A549 (cell line): Measurements from ENCODE around the gene GAGE12J. TPM values are rescaled to one million over a fixed set of nuclear protein-coding genes. Genes with fewer than 3 reads are reported as not detected.
"Not testable (repeated sequence)": the region's sequence is repeated elsewhere in the genome, so short reads cannot be mapped to it uniquely, and the experiment has no call there.

Experiments
- ATAC-seq, 2 experiments: fragments of 200-7000 bp in 1 of 2; fragments of >200 bp in 1 of 2; cut with Nextera tagmentation in 1 of 2; cut with Tn5 transposase in 1 of 2; 3 replicates each; pipeline versions ENCODE4 v1.8.0 to v1.9.1; 2018 to 2020; ENCODE audit warnings: mild to moderate bottlenecking in 1 of 2, moderate library complexity in 1 of 2
- CTCF ChIA-PET: fragments of 300-600 bp; sonication (Branson Sonifier 250); formaldehyde crosslinking; extraction: SDS; loops from one replicate; lab custom pipeline; 2021; ENCODE audit warnings: antibody characterized with exemption, inconsistent platforms; lab: Yijun Ruan, JAX
- POLR2A ChIA-PET: fragments of 350-600 bp; formaldehyde crosslinking; extraction: SDS; loops from one replicate; lab custom pipeline; 2021; ENCODE audit warnings: antibody characterized with exemption, inconsistent platforms; lab: Yijun Ruan, JAX
- DNase-seq, 2 experiments: peaks; one replicate each; pipeline versions ENCODE4 v3.0.0 to v3.0.0-alpha.2; 2011 to 2016; ENCODE audit warnings: low read depth in 1 of 2, low spot score in 1 of 2
- FAIRE-seq: peaks from 2 replicates; lab custom pipeline; 2011; peaks lifted over from hg19 to GRCh38; lab: Jason Lieb, UNC
- H3K27ac ChIP-seq, 2 experiments: fragments of >200 bp; sonication (Bioruptor Twin); formaldehyde crosslinking; 3 replicates each; pipeline ENCODE4 v1.5.1; 2016 to 2017
- H3K4me1 ChIP-seq: fragments of >200 bp; sonication (Bioruptor Twin); formaldehyde crosslinking; 3 replicates; pipeline ENCODE4 v1.6.1; 2016
- H3K4me2 ChIP-seq: fragments of >200 bp; sonication (Bioruptor Twin); formaldehyde crosslinking; 3 replicates; pipeline ENCODE4 v1.6.1; 2016
- H3K4me3 ChIP-seq: fragments of >200 bp; sonication (Bioruptor Twin); formaldehyde crosslinking; 3 replicates; pipeline ENCODE4 v1.5.1; 2016
- H3K9me3 ChIP-seq: fragments of >200 bp; sonication (Bioruptor Twin); formaldehyde crosslinking; 3 replicates; pipeline ENCODE4 v1.6.1; 2016
- WGBS: methylation state at CpG from one replicate; pipeline ENCODE4 v1.1.6; 2017; ENCODE audit errors: missing lambda C conversion rate; 5-methylcytosine and 5-hydroxymethylcytosine counted together
- polyA plus RNA-seq, 4 experiments: library from polyadenylated mRNA; depleted of rRNA in 3 of 4; stranded (reverse); fragments of >200 nt; fragmentation: RNase III in 1 of 4; extraction: RNeasy Plus Mini Kit Qiagen cat#74134 plus additional on column Dnase treatment in 1 of 4; gene quantifications; 2 replicates in 3 of 4; 3 replicates in 1 of 4; pipeline ENCODE4 v1.2.3, GENCODE V29; 2011 to 2017

The GAGE12J gene
- polyA plus RNA-seq, 2 of the 4 experiments (the other 2 are of a cell fraction): not detected

GRCh38 chrX:49345402-49345801, 23.6 kb downstream of the GAGE12J start:
- WGBS: 39% methylated on average over 9 of the region's 10 CpGs
- H3K4me1 ChIP-seq, FAIRE-seq, POLR2A ChIA-PET, H3K27ac ChIP-seq, H3K9me3 ChIP-seq, H3K4me3 ChIP-seq, H3K4me2 ChIP-seq, CTCF ChIA-PET, ATAC-seq, DNase-seq: not testable (repeated sequence)

GRCh38 chrX:49346150-49346549, 24.3 kb downstream of the GAGE12J start:
- DNase-seq: peak in 1 of 2 experiments; percentile 3
- POLR2A ChIA-PET, ATAC-seq, H3K27ac ChIP-seq, H3K9me3 ChIP-seq, FAIRE-seq, H3K4me1 ChIP-seq, H3K4me2 ChIP-seq, CTCF ChIA-PET, H3K4me3 ChIP-seq: not testable (repeated sequence)
- WGBS: 34% methylated on average over 11 of the region's 11 CpGs

Other genes with a start within 250 kb of the GAGE12J start
- gene PRAF2, start 248.0 kb upstream of the GAGE12J start, polyA plus RNA-seq (2011; rRNA removed): 13.6 and 17.0 TPM in 2 replicates
- 29.9 to 37.7 TPM (median 35.4 TPM) in 3 replicates for gene PRAF2, start 248.0 kb upstream of the GAGE12J start, polyA plus RNA-seq (2017; fragmentation: RNase III; extraction: RNeasy Plus Mini Kit Qiagen cat#74134 plus additional on column Dnase treatment)
- 55.5 and 80.1 TPM in 2 replicates for gene WDR45, start 242.2 kb upstream of the GAGE12J start, polyA plus RNA-seq (2011; rRNA removed)
- 33.8 to 41.5 TPM (median 37.7 TPM) in 3 replicates for gene WDR45, start 242.2 kb upstream of the GAGE12J start, polyA plus RNA-seq (2017; fragmentation: RNase III; extraction: RNeasy Plus Mini Kit Qiagen cat#74134 plus additional on column Dnase treatment)
- 34.4 and 40.7 TPM in 2 replicates for gene GPKOW, start 198.3 kb upstream of the GAGE12J start, polyA plus RNA-seq (2011; rRNA removed)
- 22.0 to 24.9 TPM (median 24.1 TPM) in 3 replicates for gene GPKOW, start 198.3 kb upstream of the GAGE12J start, polyA plus RNA-seq (2017; fragmentation: RNase III; extraction: RNeasy Plus Mini Kit Qiagen cat#74134 plus additional on column Dnase treatment)
- gene MAGIX, start 159.3 kb upstream of the GAGE12J start, polyA plus RNA-seq (2011; rRNA removed): 1.1 and 1.2 TPM in 2 replicates
- gene MAGIX, start 159.3 kb upstream of the GAGE12J start, polyA plus RNA-seq (2017; fragmentation: RNase III; extraction: RNeasy Plus Mini Kit Qiagen cat#74134 plus additional on column Dnase treatment): 2.2 to 3.0 TPM (median 2.5 TPM) in 3 replicates
- 209 and 277 TPM in 2 replicates for gene PLP2, start 150.1 kb upstream of the GAGE12J start, polyA plus RNA-seq (2011; rRNA removed)
- 162 to 168 TPM (median 164 TPM) in 3 replicates for gene PLP2, start 150.1 kb upstream of the GAGE12J start, polyA plus RNA-seq (2017; fragmentation: RNase III; extraction: RNeasy Plus Mini Kit Qiagen cat#74134 plus additional on column Dnase treatment)
- gene PRICKLE3, start 135.7 kb upstream of the GAGE12J start, polyA plus RNA-seq (2011; rRNA removed): 7.9 and 9.3 TPM in 2 replicates
- 12.9 to 14.1 TPM (median 14.0 TPM) in 3 replicates for gene PRICKLE3, start 135.7 kb upstream of the GAGE12J start, polyA plus RNA-seq (2017; fragmentation: RNase III; extraction: RNeasy Plus Mini Kit Qiagen cat#74134 plus additional on column Dnase treatment)
- gene SYP, start 121.8 kb upstream of the GAGE12J start, polyA plus RNA-seq (2011; rRNA removed): 1.3 and 1.7 TPM in 2 replicates
- gene SYP, start 121.8 kb upstream of the GAGE12J start, polyA plus RNA-seq (2017; fragmentation: RNase III; extraction: RNeasy Plus Mini Kit Qiagen cat#74134 plus additional on column Dnase treatment): 3.3 to 4.0 TPM (median 3.8 TPM) in 3 replicates
- gene CACNA1F, start 88.7 kb upstream of the GAGE12J start, polyA plus RNA-seq (2011; rRNA removed): not detected in 2 replicates
- not detected in 3 replicates for gene CACNA1F, start 88.7 kb upstream of the GAGE12J start, polyA plus RNA-seq (2017; fragmentation: RNase III; extraction: RNeasy Plus Mini Kit Qiagen cat#74134 plus additional on column Dnase treatment)
- gene CCDC22, start 86.6 kb upstream of the GAGE12J start, polyA plus RNA-seq (2011; rRNA removed): 8.8 and 11.4 TPM in 2 replicates
- 10.8 to 11.8 TPM (median 10.9 TPM) in 3 replicates for gene CCDC22, start 86.6 kb upstream of the GAGE12J start, polyA plus RNA-seq (2017; fragmentation: RNase III; extraction: RNeasy Plus Mini Kit Qiagen cat#74134 plus additional on column Dnase treatment)
- 0.13 and 0.21 TPM in 2 replicates for gene FOXP3, start 57.3 kb upstream of the GAGE12J start, polyA plus RNA-seq (2011; rRNA removed)
- gene FOXP3, start 57.3 kb upstream of the GAGE12J start, polyA plus RNA-seq (2017; fragmentation: RNase III; extraction: RNeasy Plus Mini Kit Qiagen cat#74134 plus additional on column Dnase treatment): 0.04 to 0.13 TPM (median 0.13 TPM) in 3 replicates
- 2.7 and 3.0 TPM in 2 replicates for gene PPP1R3F, start 52.2 kb upstream of the GAGE12J start, polyA plus RNA-seq (2011; rRNA removed)
- gene PPP1R3F, start 52.2 kb upstream of the GAGE12J start, polyA plus RNA-seq (2017; fragmentation: RNase III; extraction: RNeasy Plus Mini Kit Qiagen cat#74134 plus additional on column Dnase treatment): 3.5 to 6.1 TPM (median 5.2 TPM) in 3 replicates
- not detected in 2 replicates for gene GAGE10, start 18.4 kb upstream of the GAGE12J start, polyA plus RNA-seq (2011; rRNA removed)
- not detected in 3 replicates for gene GAGE10, start 18.4 kb upstream of the GAGE12J start, polyA plus RNA-seq (2017; fragmentation: RNase III; extraction: RNeasy Plus Mini Kit Qiagen cat#74134 plus additional on column Dnase treatment)
- not detected in 2 replicates for gene GAGE13, start 9.5 kb downstream of the GAGE12J start, polyA plus RNA-seq (2011; rRNA removed)
- not detected in 3 replicates for gene GAGE13, start 9.5 kb downstream of the GAGE12J start, polyA plus RNA-seq (2017; fragmentation: RNase III; extraction: RNeasy Plus Mini Kit Qiagen cat#74134 plus additional on column Dnase treatment)
- not detected in 2 replicates for gene GAGE12C, start 210.1 kb downstream of the GAGE12J start, polyA plus RNA-seq (2011; rRNA removed)
- gene GAGE12C, start 210.1 kb downstream of the GAGE12J start, polyA plus RNA-seq (2017; fragmentation: RNase III; extraction: RNeasy Plus Mini Kit Qiagen cat#74134 plus additional on column Dnase treatment): not detected in 3 replicates
- gene GAGE12D, start 219.7 kb downstream of the GAGE12J start, polyA plus RNA-seq (2011; rRNA removed): not detected in 2 replicates
- not detected in 3 replicates for gene GAGE12D, start 219.7 kb downstream of the GAGE12J start, polyA plus RNA-seq (2017; fragmentation: RNase III; extraction: RNeasy Plus Mini Kit Qiagen cat#74134 plus additional on column Dnase treatment)
- not detected in 2 replicates for gene GAGE12E, start 229.3 kb downstream of the GAGE12J start, polyA plus RNA-seq (2011; rRNA removed)
- not detected in 3 replicates for gene GAGE12E, start 229.3 kb downstream of the GAGE12J start, polyA plus RNA-seq (2017; fragmentation: RNase III; extraction: RNeasy Plus Mini Kit Qiagen cat#74134 plus additional on column Dnase treatment)
- not detected in 2 replicates for gene GAGE12F, start 238.8 kb downstream of the GAGE12J start, polyA plus RNA-seq (2011; rRNA removed)
- gene GAGE12F, start 238.8 kb downstream of the GAGE12J start, polyA plus RNA-seq (2017; fragmentation: RNase III; extraction: RNeasy Plus Mini Kit Qiagen cat#74134 plus additional on column Dnase treatment): not detected in 3 replicates
- not detected in 2 replicates for gene GAGE12G, start 248.4 kb downstream of the GAGE12J start, polyA plus RNA-seq (2011; rRNA removed)
- gene GAGE12G, start 248.4 kb downstream of the GAGE12J start, polyA plus RNA-seq (2017; fragmentation: RNase III; extraction: RNeasy Plus Mini Kit Qiagen cat#74134 plus additional on column Dnase treatment): not detected in 3 replicates